RWPE2 (cell line): ENCODE data around the gene B3GNT4.

Source experiments
- ATAC-seq: fragments of 200-7000 bp; cut with Tn5 transposase; 3 replicates; pipeline ENCODE4 v1.9.1; 2021; ENCODE audit warnings: low read depth
- DNase-seq: peaks from one replicate; pipeline ENCODE4 v3.0.0-alpha.2; 2020; ENCODE audit warnings: low spot score
- H3K27ac ChIP-seq: fragments of 450-650 bp; 2 replicates; pipeline ENCODE4 v1.5.1; 2017; ENCODE audit warnings: mild to moderate bottlenecking; ENCODE audit not compliant: poor library complexity, severe bottlenecking
- H3K27me3 ChIP-seq: fragments of 250-450 bp; sonication (Bioruptor Pico); 2 replicates; pipeline ENCODE4 v1.5.1; 2021; ENCODE audit warnings: mild to moderate bottlenecking, moderate library complexity; ENCODE audit not compliant: insufficient read depth, poor library complexity, severe bottlenecking
- H3K36me3 ChIP-seq: fragments of 250-450 bp; sonication (Bioruptor Pico); 2 replicates; pipeline ENCODE4 v1.5.1; 2020; ENCODE audit warnings: low read depth, mild to moderate bottlenecking, moderate library complexity
- H3K4me1 ChIP-seq: fragments of 250-450 bp; sonication (Bioruptor Pico); 2 replicates; pipeline ENCODE4 v1.5.1; 2021; ENCODE audit warnings: mild to moderate bottlenecking, moderate library complexity; ENCODE audit not compliant: insufficient read depth, poor library complexity, severe bottlenecking
- H3K4me3 ChIP-seq: fragments of 250-450 bp; sonication (Bioruptor Pico); 2 replicates; pipeline ENCODE4 v1.5.1; 2021; ENCODE audit warnings: mild to moderate bottlenecking, moderate library complexity; ENCODE audit not compliant: severe bottlenecking
- H3K9me3 ChIP-seq: fragments of 250-450 bp; sonication (Bioruptor Pico); 2 replicates; pipeline ENCODE4 v1.5.1; 2021; ENCODE audit warnings: mild to moderate bottlenecking, moderate library complexity; ENCODE audit not compliant: severe bottlenecking
- TF ChIP-seq, protein P1 (sequence below): fragments of 450-650 bp; IDR thresholded peaks from one replicate; pipeline ENCODE4 v1.5.1; 2017; ENCODE audit warnings: mild to moderate bottlenecking, moderate library complexity; ENCODE audit not compliant: poor library complexity, severe bottlenecking

Gene B3GNT4

DNA sequence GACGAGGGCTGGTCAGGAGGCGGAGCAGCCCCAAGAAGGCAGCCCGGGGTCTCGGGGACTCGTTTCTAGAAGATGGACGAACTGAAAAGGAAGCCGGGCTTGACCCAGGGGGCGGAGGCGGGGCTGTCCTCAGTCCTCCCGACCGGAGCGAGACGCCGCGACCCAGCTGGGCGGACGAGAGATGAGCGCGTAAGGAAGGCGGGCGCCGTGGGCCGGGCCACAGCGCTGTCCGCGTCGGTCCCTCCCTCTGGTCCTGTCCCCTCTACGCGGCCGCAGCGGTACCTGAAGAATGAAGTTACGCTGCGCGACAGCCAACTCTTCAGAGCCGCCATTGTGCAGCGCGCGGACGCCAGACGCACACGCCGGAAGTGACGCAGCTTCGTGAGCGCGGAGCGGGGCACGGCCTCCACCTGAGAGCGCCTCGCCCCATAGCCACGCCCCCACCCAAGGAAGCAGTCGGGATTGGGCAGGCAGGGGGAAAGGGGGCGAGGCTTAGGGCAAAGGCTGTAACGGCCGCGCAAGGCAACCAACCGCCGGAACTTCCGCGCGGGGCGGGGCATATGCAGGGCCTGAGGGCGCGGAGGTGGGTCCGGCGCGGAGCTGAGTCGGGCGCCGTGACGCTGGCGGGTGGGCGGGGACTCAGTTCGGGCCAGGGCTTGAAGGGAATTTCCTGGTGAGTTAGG lies 22.3 kb downstream of the B3GNT4 start, which contains the start of gene DIABLO:
Gene DIABLO (minus strand): TSS at position 370 of the 683 bp plus-strand sequence. CDS start 38 bp downstream, at position 332.
- peak within 1 kb of the TSS; percentile 76 for H3K4me3 ChIP-seq
- H3K27me3 ChIP-seq = no peaks in the 10 kb centered on the region
- ATAC-seq = peak; percentile 92
- peaks cover 29% of the 10 kb centered on the region for H3K36me3 ChIP-seq
- peak; percentile 100 for DNase-seq
- peaks cover 5% of the 10 kb centered on the region for H3K4me1 ChIP-seq
- no peaks in the 10 kb centered on the region for H3K9me3 ChIP-seq
- H3K27ac ChIP-seq = peak within 1 kb of the TSS; percentile 65
- TF ChIP-seq, protein P1, sequence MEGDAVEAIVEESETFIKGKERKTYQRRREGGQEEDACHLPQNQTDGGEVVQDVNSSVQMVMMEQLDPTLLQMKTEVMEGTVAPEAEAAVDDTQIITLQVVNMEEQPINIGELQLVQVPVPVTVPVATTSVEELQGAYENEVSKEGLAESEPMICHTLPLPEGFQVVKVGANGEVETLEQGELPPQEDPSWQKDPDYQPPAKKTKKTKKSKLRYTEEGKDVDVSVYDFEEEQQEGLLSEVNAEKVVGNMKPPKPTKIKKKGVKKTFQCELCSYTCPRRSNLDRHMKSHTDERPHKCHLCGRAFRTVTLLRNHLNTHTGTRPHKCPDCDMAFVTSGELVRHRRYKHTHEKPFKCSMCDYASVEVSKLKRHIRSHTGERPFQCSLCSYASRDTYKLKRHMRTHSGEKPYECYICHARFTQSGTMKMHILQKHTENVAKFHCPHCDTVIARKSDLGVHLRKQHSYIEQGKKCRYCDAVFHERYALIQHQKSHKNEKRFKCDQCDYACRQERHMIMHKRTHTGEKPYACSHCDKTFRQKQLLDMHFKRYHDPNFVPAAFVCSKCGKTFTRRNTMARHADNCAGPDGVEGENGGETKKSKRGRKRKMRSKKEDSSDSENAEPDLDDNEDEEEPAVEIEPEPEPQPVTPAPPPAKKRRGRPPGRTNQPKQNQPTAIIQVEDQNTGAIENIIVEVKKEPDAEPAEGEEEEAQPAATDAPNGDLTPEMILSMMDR = no peak

DNA sequence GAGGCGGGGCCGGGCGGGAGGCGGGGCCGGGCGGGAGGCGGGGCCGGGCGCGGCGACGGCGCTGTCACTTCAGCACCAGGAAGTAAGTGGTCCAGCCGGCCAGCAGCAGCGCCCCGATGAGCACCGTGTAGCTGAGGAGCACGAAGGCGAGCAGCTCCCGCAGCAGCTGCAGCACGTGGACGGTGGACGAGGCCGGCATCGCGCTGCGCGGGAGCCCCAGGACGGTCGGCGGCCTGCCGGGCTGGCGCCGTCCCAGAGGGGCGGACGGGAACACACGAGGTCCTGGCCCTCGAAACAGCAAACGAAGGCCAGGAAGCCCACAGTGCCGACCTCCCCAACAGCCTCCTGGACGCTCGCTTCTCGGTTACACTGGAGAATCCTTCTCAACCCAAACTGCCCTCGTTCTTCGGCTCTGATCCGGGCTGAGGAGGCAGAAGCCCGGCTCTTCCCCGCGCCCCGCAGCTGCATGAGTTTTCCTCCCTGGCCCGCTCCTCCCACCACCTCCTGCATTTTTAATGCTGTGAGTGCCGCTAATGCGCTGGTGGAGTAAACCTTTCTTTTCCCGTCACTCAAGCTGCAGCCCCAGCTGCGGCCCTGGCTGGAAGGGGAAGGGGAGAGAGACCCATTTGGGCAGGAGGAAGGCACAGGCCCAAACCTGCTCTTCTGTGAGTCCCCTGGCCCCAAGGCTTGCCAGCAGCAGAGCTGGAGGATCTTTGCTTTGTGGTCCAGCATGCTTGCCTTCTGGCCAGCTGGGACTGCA lies 23.0 kb downstream of the B3GNT4 start:
- H3K27ac ChIP-seq = no peak overlapping the region
- H3K36me3 ChIP-seq = peaks cover 22% of the 10 kb centered on the region
- H3K4me1 ChIP-seq = peaks cover 5% of the 10 kb centered on the region
- peak; percentile 63 for ATAC-seq
- no peaks in the 10 kb centered on the region for H3K9me3 ChIP-seq
- no peaks in the 10 kb centered on the region for H3K27me3 ChIP-seq
- peak overlapping the region; percentile 24 for H3K4me3 ChIP-seq
- DNase-seq = no peak
- TF ChIP-seq, protein P1 = no peak

DNA sequence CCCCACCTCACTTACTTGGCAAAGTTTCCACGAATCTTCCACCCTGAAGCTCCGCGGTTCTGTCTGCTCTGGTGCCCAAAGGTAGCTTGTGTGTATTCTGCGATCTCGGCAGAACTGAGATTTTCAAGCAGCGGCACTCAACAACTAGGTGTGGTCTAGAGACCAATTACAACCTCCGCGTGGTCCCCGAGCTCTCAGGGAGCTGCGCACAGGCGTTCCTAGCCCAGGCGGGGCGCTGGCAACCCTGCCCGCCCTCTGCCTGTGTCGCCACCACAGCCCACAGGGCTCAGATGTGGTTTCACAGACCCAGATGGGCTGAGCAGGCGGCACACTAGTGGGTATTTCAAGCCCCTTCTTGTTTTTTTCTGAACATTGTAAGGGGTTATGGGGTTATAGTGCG lies 23.8 kb downstream of the B3GNT4 start:
- peaks cover 5% of the 10 kb centered on the region for H3K4me1 ChIP-seq
- H3K27ac ChIP-seq = no peak overlapping the region
- no peaks in the 10 kb centered on the region for H3K27me3 ChIP-seq
- TF ChIP-seq, protein P1 = no peak
- DNase-seq (no peak), ATAC-seq (no peak)
- no peak overlapping the region for H3K4me3 ChIP-seq
- no peaks in the 10 kb centered on the region for H3K9me3 ChIP-seq
- peaks cover 17% of the 10 kb centered on the region for H3K36me3 ChIP-seq

DNA sequence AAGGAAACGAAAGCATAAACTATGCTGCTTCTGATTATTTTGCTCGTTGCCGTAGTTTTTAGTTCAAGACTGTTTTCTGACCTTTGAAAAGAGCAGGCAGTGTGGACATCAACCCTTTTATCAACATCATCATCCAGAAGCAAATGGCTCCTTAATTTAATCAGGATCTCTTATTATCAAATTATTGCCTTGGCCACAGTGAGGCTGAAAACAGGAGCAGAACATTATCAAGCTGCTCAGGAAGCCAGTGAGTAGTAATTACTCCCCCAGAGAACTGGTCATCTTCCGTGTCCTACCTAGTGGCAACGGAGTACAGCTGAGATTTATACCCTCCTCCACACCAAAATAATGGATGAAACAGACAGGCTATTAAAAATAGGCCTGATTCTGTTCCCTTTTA lies 24.6 kb downstream of the B3GNT4 start:
- Histone ChIP-seq H3K27ac (no peak overlapping the region), H3K27me3 (no peaks in the 10 kb centered on the region), H3K4me3 (no peak overlapping the region), H3K4me1 (peaks cover 5% of the 10 kb centered on the region), H3K36me3 (peaks cover 22% of the 10 kb centered on the region), H3K9me3 (no peaks in the 10 kb centered on the region)
- ATAC-seq = no peak
- TF ChIP-seq, protein P1 = no peak
- no peak for DNase-seq
